ENCODE results near the gene PRR23E.

The PRR23E gene

GRCh38 chr3:127182431-127182830 lies 10.5 kb upstream of the PRR23E start:
- TF ChIP-seq, protein P1, sequence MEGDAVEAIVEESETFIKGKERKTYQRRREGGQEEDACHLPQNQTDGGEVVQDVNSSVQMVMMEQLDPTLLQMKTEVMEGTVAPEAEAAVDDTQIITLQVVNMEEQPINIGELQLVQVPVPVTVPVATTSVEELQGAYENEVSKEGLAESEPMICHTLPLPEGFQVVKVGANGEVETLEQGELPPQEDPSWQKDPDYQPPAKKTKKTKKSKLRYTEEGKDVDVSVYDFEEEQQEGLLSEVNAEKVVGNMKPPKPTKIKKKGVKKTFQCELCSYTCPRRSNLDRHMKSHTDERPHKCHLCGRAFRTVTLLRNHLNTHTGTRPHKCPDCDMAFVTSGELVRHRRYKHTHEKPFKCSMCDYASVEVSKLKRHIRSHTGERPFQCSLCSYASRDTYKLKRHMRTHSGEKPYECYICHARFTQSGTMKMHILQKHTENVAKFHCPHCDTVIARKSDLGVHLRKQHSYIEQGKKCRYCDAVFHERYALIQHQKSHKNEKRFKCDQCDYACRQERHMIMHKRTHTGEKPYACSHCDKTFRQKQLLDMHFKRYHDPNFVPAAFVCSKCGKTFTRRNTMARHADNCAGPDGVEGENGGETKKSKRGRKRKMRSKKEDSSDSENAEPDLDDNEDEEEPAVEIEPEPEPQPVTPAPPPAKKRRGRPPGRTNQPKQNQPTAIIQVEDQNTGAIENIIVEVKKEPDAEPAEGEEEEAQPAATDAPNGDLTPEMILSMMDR (IDR thresholded peaks at IDR 0.05), result no peak

DNA sequence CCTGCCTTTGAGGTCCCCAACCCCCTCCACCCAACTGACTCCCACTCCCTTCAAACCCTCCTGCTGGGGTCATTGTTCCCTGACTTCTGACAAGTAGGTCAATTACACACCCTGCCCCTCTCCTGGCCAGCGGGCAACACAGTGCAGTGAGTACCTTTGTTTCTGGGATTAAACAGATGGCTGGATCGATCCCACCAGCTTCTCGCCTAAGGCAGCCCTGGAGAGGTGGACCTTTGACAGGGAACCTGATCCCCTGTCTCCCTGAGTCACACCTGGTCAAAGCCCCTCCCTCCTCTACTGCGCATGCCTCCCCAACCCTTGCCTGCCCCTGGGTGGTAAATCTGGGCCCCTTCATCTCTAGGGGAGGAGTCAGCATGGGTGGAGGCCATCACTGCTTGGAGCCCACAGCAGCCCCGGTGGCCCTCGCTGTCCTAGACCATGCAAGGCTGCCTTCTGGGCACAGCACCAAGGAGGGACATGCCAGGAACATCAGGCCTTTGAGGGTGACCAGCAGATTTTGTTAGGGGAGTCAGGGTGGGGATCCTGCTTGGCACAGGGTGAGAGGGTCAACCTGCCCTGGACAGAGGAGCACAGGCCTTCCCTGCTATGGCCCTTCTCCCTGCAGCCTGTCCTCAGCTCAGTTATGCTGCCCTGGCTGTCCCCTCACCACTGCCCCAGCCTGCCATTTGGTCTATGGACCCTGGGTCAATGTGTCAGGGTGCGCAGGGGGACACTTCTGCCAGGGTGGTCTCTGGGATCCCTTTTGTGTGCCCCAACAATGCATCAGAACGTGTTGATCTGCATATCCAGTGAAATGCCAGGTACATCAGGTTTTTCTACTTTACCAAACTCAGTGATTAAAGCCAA lies 9.8 kb upstream of the PRR23E start:
- TF ChIP-seq, protein P1 (IDR thresholded peaks at IDR 0.05), result no peak

GRCh38 chr3:127183931-127184869 lies 8.7 kb upstream of the PRR23E start:
- TF ChIP-seq, protein P1 (IDR thresholded peaks at IDR 0.05), result no peak

DNA sequence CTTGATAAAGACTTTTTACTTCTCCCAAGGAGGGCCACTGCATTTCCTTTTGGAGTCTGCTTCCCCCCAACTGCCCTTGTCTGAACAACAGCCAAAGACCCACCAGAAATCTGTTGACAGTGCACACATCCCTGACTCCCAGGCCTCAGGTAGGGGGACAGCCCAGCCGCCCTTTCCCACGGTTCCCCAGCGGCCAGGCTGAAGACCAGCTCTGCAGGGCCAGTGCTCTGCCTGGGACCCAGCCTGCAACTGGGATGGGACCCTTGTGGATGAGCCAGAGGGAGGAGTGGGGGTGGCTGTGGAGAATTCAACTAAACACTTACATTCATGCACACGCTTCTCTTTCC lies 8.1 kb upstream of the PRR23E start:
- TF ChIP-seq, protein P1 (IDR thresholded peaks at IDR 0.05), result no peak

DNA sequence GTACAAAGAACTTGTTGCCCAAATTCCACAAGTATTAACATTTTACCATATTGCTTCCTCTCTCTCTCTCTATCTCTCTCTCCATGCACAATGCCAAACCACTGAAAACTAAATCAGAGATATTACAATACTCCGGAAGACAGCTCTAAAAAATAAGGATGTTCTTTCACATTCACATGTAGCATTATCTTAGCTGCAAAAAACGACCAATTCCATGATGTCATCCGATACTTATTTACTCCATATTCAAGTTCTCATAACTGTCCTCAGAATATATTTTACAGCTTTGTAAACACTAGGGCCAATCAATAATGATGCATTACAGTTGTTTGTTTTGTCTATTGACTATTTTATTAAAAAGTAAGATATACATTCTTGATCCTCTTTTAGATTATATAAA lies 7.7 kb upstream of the PRR23E start:
- TF ChIP-seq, protein P1 (IDR thresholded peaks at IDR 0.05), result no peak

- TF ChIP-seq, protein P1 (IDR thresholded peaks at IDR 0.05), result no peak
These were observed 6.8 kb upstream of the PRR23E start for GRCh38 chr3:127185962-127186674.

- TF ChIP-seq, protein P1 (IDR thresholded peaks at IDR 0.05), result no peak
These were observed 5.6 kb upstream of the PRR23E start for GRCh38 chr3:127187316-127187715.

Measured in LNCAP (cell line).